Stimulated activated CD8-positive, alpha-beta memory T cell treated with anti-CD3 and anti-CD28 coated beads, Interleukin-7, amount 100 ng/mL, for 4 hours (primary cell): ENCODE measurements around the gene CATSPER2.
"Not testable (repeated sequence)": the region's sequence is repeated elsewhere in the genome, so short reads cannot be mapped to it uniquely, and the experiment has no call there.

Experiments
- DNase-seq, 2 donors: peaks; one replicate each; pipeline ENCODE4 v3.0.0-alpha.2; 2020; ENCODE audit warnings: low read depth in 2 of 2

CATSPER2 gene

GRCh38 chr15:43648649-43649429, at the start of gene CATSPER2:
CATSPER2 (minus strand) TSS chr15:43648844; CDS start chr15:43648061, 783 bp downstream.
- no peak for DNase-seq

GRCh38 chr15:43693148-43694022, 44.7 kb upstream of the CATSPER2 start, which contains the start of gene CKMT1A:
CKMT1A (plus strand) TSS chr15:43693859; CDS start chr15:43694051, 192 bp downstream.
- not testable (repeated sequence) for DNase-seq

- DNase-seq: not testable (repeated sequence)
These were observed 44.0 kb upstream of the CATSPER2 start for GRCh38 chr15:43692679-43693078.

- DNase-seq: not testable (repeated sequence)
These were observed 41.1 kb upstream of the CATSPER2 start for GRCh38 chr15:43689604-43690301.

- DNase-seq: not testable (repeated sequence)
These were observed 25.5 kb upstream of the CATSPER2 start for GRCh38 chr15:43674175-43674574.

DNA sequence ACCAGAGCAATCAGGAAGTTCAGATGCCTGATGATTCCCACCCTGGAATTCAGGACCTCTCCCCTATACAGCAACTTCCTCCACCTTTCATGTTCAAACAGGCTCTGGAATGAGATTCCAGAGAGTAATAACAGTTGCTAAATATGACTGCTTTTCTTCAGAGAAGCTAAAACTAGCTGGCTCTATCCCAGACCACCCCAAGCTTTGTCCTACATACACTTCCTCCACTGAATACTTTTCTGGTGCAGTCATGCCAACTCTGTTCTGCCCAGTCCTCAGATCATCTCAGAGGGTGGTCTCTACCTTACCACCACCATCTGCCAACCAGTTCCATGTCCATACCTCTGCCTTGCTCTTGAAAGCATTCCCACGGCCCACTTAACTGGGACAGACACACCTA, 17.5 kb upstream of the CATSPER2 start:
- DNase-seq: not testable (repeated sequence)

DNA sequence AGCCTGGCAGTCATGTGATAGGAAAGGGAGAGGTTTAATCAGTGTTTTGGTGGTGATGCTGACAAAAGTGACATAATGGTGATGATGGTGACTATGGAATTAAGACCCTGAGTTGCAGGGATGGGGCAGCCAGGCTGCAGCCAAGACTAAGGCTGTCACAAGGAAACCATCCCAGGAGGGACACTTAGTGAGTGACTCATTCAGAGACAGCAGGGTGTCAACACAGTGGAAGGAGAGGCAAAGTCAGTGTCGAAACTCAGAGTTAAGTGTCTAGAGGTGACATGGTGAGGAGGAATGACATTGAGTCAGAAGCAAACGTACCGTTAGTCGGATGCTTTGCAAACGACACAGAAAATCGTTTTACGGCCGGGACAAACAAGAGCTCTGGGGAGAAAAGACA, 14.7 kb upstream of the CATSPER2 start:
- DNase-seq: not testable (repeated sequence)

DNA sequence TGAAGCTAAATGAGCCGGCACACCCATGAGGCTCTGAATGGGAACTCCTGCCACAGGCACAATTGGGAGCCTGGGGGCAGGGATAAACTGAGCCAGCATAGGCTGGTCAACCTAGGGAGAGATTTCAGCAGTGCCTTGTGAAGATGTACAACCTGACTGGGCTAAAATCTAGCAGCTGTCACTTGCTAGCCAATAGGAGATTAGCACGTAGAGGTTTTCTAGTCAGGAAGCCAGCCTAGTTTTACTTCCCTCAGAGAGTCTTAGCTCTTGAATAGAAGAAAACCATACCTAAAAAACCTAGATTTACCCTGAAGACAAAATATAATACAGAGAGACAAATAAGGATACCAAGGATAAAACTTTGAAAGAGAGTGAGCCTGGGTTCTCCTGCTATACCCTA, 13.6 kb upstream of the CATSPER2 start:
- not testable (repeated sequence) for DNase-seq

DNA sequence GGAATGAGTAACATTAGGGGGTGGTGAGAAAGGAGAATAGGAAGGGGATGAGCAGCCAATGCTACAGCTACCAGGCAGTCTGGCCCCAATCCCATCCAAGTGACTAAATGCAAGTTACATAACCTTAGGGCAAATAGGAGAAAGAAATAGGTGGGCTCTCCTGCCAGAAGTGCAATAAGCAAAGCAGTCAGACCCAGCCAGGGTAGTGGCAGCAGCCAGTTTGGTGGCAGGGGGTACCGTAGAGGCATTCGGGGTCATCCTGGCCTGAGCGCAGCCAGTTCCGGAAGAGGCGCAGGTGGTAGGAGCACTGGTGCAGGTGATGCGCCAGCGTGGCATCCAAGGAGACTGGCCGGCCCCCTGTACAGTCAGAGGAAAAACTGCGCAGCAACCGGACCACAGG, 11.1 kb upstream of the CATSPER2 start:
- not testable (repeated sequence) for DNase-seq

- not testable (repeated sequence) for DNase-seq
These were observed 834 bp upstream of the CATSPER2 start for GRCh38 chr15:43649430-43649926.

- DNase-seq: not testable (repeated sequence)
These were observed 10.0 kb downstream of the CATSPER2 start for GRCh38 chr15:43638464-43639204.

- DNase-seq: not testable (repeated sequence)
These were observed 21.7 kb downstream of the CATSPER2 start for GRCh38 chr15:43626937-43627336.

DNA sequence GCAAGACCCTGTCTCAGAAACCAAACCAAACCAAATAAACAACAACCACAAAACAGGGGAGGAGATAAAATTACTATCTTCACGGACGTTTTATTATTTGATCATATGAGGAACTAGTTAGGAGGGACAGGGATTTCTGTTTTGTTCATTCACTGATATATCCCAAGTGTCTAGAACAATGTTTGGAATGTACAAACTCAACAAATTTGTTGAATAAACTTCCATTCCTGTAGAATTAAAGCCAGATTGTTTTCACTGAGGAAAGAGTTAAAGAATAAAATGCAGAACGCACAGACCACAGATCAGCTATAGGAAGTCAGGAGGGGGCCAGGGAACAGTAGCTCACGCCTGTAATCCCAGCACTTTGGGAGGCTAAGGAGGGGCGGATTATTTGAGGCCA, 23.5 kb downstream of the CATSPER2 start:
- DNase-seq: no peak

DNA sequence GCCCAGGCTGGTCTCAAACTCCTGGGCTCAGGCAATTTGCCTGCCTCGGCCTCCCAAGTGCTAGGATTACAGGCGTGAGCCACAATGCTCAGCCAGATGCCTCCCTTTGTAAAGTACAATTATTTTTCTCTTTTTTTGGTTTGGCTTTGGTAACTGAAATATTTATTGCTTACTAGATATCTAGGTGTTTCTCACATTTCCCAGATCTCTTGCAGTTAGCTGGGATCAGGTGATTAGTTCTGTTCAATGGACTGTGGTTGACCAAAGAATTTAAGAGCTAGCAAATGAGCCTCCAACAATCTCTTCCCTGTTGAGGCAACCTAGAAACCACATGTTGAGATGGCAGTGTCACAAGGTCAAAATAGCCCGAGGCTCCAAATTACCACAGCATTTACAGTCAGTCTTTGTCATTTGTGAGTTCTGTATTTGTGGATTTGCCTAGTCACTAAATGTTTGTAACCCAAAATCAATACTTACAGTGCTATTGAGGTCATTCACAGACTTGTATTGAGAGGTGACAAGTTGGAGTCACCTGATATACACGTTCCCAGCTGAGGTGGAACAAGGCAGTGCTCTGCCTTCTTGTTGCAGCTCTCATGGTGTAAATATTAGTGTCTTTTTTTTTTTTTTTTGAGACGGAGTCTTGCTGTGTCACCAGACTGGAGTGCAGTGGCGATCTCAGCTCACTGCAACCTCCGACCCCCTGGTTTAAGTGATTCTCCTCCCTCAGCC, 26.4 kb downstream of the CATSPER2 start:
- not testable (repeated sequence) for DNase-seq

DNA sequence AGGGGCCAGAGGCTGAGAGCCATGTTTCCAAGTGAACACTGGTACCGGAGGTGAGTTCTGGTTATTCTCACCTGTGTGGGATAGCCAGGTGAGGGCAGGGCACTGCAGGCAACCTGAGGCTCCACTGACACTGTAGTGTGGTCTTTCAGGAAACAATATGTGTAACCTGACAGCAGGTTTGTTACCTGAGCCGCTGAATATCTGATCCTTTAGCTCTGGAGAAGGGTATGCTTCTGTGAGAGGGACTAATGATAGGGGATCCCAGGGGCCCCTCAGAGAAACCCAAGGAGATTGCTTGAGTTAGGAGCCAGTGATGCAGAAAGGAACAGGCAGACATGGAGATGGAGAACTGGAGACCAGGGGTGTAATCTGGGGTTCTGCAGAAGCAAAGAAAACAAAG, 29.9 kb downstream of the CATSPER2 start, which contains the start of gene STRC:
STRC (minus strand) TSS at position 101 of the 400 bp plus-strand sequence; CDS start at position 23, 78 bp downstream.
- DNase-seq: not testable (repeated sequence)

DNA sequence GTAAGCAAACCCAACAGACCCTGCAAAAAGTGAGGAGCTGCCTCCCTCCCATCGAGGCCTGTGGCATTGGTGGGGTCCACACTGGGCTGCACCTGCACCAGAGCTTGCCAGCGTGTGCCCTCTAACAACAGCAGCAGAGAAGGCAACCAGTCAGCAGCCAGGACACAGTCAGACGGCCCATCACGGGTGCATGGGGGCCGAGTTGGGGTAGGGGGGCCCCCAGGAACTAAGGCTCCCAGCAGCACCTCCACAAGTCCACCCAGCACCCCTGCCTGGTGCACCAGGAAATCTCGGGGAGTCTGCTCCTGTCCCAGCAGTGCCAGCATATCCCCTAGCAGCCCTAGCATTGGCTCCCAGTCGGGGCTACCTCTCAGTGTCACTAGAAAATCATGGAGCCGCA, 30.9 kb downstream of the CATSPER2 start:
- DNase-seq: not testable (repeated sequence)

DNA sequence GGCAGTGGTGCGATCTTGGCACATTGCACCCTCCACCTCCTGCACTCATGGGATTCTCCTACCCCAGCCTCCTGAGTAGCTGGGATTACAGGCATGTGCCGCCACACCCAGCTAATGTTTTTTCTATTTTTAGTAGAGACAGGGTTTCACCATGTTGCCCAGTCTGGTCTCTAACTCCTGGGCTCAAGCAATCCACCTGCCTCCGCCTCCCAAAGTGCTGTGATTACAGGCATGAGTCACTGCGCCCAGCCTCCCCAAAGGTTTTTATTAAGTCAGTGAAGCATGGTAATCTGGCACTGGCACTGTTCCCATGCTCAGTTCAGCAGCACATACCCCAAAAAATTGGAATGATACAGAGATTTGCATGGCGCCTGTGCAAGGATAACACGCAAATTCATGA, 46.4 kb downstream of the CATSPER2 start:
- not testable (repeated sequence) for DNase-seq

DNA sequence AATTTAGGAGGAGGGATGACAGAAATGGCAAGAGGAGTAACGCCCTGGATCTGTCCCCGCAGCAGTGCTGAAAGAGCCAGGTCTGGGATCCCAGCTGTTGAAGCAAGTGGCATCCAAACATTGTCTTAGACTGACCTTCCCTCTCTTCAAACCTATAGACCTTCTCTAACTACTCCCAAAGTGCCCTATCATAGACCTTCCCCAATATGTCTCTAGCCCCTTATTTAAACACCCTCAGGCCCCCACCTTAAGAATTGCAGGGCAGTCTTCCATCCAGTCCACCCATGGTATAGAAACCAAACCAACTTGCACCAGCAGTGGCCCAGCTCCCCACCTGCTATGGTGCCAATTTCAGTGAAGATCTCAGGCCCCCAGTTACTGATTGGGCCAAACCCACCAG, 48.4 kb downstream of the CATSPER2 start:
- not testable (repeated sequence) for DNase-seq

DNA sequence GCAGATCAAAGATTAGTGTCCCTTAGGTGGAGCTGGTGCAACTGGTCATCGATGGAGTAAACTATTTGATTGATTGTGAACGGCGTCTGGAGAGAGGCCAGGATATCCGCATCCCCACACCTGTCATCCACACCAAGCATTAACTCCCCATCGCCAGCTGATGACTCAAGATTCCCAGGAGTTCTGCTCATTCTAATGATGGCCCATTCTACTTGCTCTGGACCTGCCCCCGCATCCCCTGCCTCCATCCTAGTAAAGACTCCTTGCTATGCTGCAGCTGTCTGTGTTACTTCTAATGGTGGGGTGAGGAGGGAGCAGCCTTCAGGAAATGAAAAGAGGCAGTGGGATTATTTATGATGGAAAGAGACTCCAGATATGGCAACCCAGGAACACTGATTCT, 49.5 kb downstream of the CATSPER2 start:
- DNase-seq: not testable (repeated sequence)
